ENCODE data around the gene GBE1. TPM values are rescaled to one million over a fixed set of nuclear protein-coding genes. Genes with fewer than 3 reads are reported as not detected.

GBE1 gene
- polyA plus RNA-seq, 1 donor (not counting 4 experiments of a cell fraction or from before 2014, with no cell fraction given) = 30.2 TPM

GRCh38 chr3:81585056-81585455, 176.4 kb downstream of the GBE1 start:
- DNase-seq (ENCODE audit: low read depth, low spot score) = no peak
- TF ChIP-seq, protein P1, sequence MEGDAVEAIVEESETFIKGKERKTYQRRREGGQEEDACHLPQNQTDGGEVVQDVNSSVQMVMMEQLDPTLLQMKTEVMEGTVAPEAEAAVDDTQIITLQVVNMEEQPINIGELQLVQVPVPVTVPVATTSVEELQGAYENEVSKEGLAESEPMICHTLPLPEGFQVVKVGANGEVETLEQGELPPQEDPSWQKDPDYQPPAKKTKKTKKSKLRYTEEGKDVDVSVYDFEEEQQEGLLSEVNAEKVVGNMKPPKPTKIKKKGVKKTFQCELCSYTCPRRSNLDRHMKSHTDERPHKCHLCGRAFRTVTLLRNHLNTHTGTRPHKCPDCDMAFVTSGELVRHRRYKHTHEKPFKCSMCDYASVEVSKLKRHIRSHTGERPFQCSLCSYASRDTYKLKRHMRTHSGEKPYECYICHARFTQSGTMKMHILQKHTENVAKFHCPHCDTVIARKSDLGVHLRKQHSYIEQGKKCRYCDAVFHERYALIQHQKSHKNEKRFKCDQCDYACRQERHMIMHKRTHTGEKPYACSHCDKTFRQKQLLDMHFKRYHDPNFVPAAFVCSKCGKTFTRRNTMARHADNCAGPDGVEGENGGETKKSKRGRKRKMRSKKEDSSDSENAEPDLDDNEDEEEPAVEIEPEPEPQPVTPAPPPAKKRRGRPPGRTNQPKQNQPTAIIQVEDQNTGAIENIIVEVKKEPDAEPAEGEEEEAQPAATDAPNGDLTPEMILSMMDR (optimal IDR thresholded peaks at IDR 0.05 in 1 of 3, IDR thresholded peaks at IDR 0.05 in 1 of 3, conservative IDR thresholded peaks at IDR 0.05 in 1 of 3; ENCODE audit: extremely low read depth in 1 of 3, insufficient read depth in 2 of 3, low read length in 3 of 3) = no peak
- no peak for TF ChIP-seq EZH2 (IDR thresholded peaks at IDR 0.05; ENCODE audit: low read length)
- H3K4me3 ChIP-seq (ENCODE audit: control insufficient read depth in 2 of 3, extremely low read depth in 1 of 3, insufficient read depth in 2 of 3, low read depth in 1 of 3, low read length in 3 of 3) = no peak overlapping the region

GRCh38 chr3:81581966-81582599, 179.4 kb downstream of the GBE1 start:
- Histone ChIP-seq H3K79me2 (ENCODE audit: control insufficient read depth, insufficient read depth, low read length) (no peaks in the 10 kb centered on the region), H3K9me3 (ENCODE audit: control insufficient read depth, low read depth, low read length) (no peaks in the 10 kb centered on the region), H3K4me1 (ENCODE audit: control insufficient read depth, extremely low read depth, insufficient read depth, low read length) (no peaks in the 10 kb centered on the region), H2AFZ (ENCODE audit: control insufficient read depth, low read length) (no peak overlapping the region), H4K20me1 (ENCODE audit: control insufficient read depth, extremely low read depth, insufficient read depth, low read length) (no peaks in the 10 kb centered on the region), H3K27me3 (ENCODE audit: control insufficient read depth, extremely low read depth, insufficient read depth, low read length) (no peaks in the 10 kb centered on the region), H3K27ac (ENCODE audit: control insufficient read depth, insufficient read depth, low read length) (no peak overlapping the region), H3K9ac (ENCODE audit: control insufficient read depth, extremely low read depth, insufficient read depth, low read length) (no peak overlapping the region), H3K4me3 (ENCODE audit: control insufficient read depth in 2 of 3, extremely low read depth in 1 of 3, insufficient read depth in 2 of 3, low read depth in 1 of 3, low read length in 3 of 3) (no peak overlapping the region), H3K9me1 (ENCODE audit: control insufficient read depth, extremely low read depth, insufficient read depth, low read length) (no peaks in the 10 kb centered on the region), H3K36me3 (ENCODE audit: control insufficient read depth in 2 of 2, extremely low read depth in 1 of 2, insufficient read depth in 2 of 2, low read length in 2 of 2) (peaks cover 0 to 1% of the 10 kb centered on the region in 2 experiments), H3K4me2 (ENCODE audit: control insufficient read depth, extremely low read depth, insufficient read depth, low read depth, low read length) (no peak overlapping the region)
- no peak for DNase-seq (ENCODE audit: low read depth, low spot score)
- dilution Hi-C loops (cut with MboI; ENCODE audit: extremely low pct_ligation_motif_present, low sequenced_read_pairs) = no loop called here
- TF ChIP-seq EZH2 (IDR thresholded peaks at IDR 0.05; ENCODE audit: low read length) = no peak
- TF ChIP-seq, protein P1 (optimal IDR thresholded peaks at IDR 0.05 in 1 of 3, IDR thresholded peaks at IDR 0.05 in 1 of 3, conservative IDR thresholded peaks at IDR 0.05 in 1 of 3; ENCODE audit: extremely low read depth in 1 of 3, insufficient read depth in 2 of 3, low read length in 3 of 3) = peak; percentile 69 to 82 (median 77)
- FAIRE-seq = peak; percentile 77

More at GRCh38 chr3:81585056-81585455, 176.4 kb downstream of the GBE1 start:
- H3K36me3 ChIP-seq (ENCODE audit: control insufficient read depth in 2 of 2, extremely low read depth in 1 of 2, insufficient read depth in 2 of 2, low read length in 2 of 2) = peaks cover 0 to 1% of the 10 kb centered on the region in 2 experiments
- no peak overlapping the region for H2AFZ ChIP-seq (ENCODE audit: control insufficient read depth, low read length)
- H3K27ac ChIP-seq (ENCODE audit: control insufficient read depth, insufficient read depth, low read length) = no peak overlapping the region
- H3K27me3 ChIP-seq (ENCODE audit: control insufficient read depth, extremely low read depth, insufficient read depth, low read length) = no peaks in the 10 kb centered on the region
- H4K20me1 ChIP-seq (ENCODE audit: control insufficient read depth, extremely low read depth, insufficient read depth, low read length) = no peaks in the 10 kb centered on the region
- no peaks in the 10 kb centered on the region for H3K9me3 ChIP-seq (ENCODE audit: control insufficient read depth, low read depth, low read length)
- H3K9ac ChIP-seq (ENCODE audit: control insufficient read depth, extremely low read depth, insufficient read depth, low read length) = no peak overlapping the region
- H3K9me1 ChIP-seq (ENCODE audit: control insufficient read depth, extremely low read depth, insufficient read depth, low read length) = no peaks in the 10 kb centered on the region
- dilution Hi-C loops (cut with MboI; ENCODE audit: extremely low pct_ligation_motif_present, low sequenced_read_pairs) = no loop called here
- H3K4me2 ChIP-seq (ENCODE audit: control insufficient read depth, extremely low read depth, insufficient read depth, low read depth, low read length) = no peak overlapping the region
- no peaks in the 10 kb centered on the region for H3K4me1 ChIP-seq (ENCODE audit: control insufficient read depth, extremely low read depth, insufficient read depth, low read length)
- H3K79me2 ChIP-seq (ENCODE audit: control insufficient read depth, insufficient read depth, low read length) = no peaks in the 10 kb centered on the region
- no peak for FAIRE-seq

Data from keratinocyte (primary cell).